ENCODE data around the gene CAPN2. TPM values are rescaled to one million over a fixed set of nuclear protein-coding genes. Genes with fewer than 3 reads are reported as not detected.

Gene CAPN2
- total RNA-seq, 2 experiments from 2014 or later, result 183 to 255 TPM

GRCh38 chr1:223683586-223684487 lies 28.5 kb upstream of the CAPN2 start:
- no peak overlapping the region for H3K4me3 Mint-ChIP-seq
- no peaks in the 10 kb centered on the region for H3K36me3 Mint-ChIP-seq
- peak; percentile 42 for ATAC-seq
- peaks cover under 1% of the 10 kb centered on the region for H3K4me1 Mint-ChIP-seq
- H3K27me3 Mint-ChIP-seq, result peaks cover 28% of the 10 kb centered on the region
- peaks cover 2% of the 10 kb centered on the region for H3K9me3 Mint-ChIP-seq (ENCODE audit: low read depth)
- peak; percentile 62 for DNase-seq
- no peak overlapping the region for H3K27ac Mint-ChIP-seq
- CTCF ChIA-PET, result interaction anchor here (0.9 to 1.4 kb wide), 6 partner anchors 19 to 550 kb away, joined by 3 to 5 read pairs (median 3); no protein-coding TSS in a partner anchor

DNA sequence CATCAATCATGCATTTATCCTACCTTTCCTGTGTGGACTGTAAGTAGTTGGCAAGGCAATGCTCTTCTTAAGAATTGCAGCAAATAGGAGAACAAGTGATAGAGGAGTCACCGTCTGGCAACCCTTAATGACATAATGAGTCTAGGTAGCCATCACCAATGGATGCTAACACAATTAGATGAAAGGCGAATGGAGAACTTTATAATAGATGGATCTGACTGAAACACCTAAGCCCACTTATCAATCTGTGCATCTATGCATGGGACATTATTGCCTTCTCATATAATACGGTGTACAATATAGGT lies 27.9 kb upstream of the CAPN2 start:
- Mint-ChIP-seq H3K27ac (no peak overlapping the region), H3K9me3 (ENCODE audit: low read depth) (peaks cover 2% of the 10 kb centered on the region), H3K36me3 (no peaks in the 10 kb centered on the region), H3K4me3 (no peak overlapping the region), H3K4me1 (peaks cover 4% of the 10 kb centered on the region), H3K27me3 (peaks cover 28% of the 10 kb centered on the region)
- ATAC-seq (no peak), DNase-seq (no peak)
- CTCF ChIA-PET, result interaction anchor here (1.1 to 1.2 kb wide), 3 partner anchors 127 to 551 kb away, joined by 3 to 5 read pairs (median 3); no protein-coding TSS in a partner anchor

DNA sequence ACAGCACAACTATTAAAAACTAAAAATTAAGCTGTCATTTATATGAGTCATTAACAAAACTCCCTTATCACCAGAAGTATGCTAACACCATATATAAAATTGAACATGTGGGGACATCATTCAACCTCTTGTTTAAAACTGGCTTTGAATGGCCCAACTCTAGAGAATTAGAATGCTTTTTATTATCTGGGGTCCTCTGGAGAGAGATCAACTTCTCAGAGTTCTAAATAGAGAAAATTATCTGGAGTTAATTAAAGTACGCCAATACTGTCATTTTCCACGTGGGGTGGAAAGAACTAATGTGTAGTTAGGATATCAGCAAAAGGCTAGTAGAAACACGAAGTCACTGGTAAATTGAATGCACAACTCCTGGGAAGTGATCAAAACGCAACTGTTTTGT lies 21.2 kb upstream of the CAPN2 start:
- no peak overlapping the region for H3K4me3 Mint-ChIP-seq
- CTCF ChIA-PET, result no interaction called here

DNA sequence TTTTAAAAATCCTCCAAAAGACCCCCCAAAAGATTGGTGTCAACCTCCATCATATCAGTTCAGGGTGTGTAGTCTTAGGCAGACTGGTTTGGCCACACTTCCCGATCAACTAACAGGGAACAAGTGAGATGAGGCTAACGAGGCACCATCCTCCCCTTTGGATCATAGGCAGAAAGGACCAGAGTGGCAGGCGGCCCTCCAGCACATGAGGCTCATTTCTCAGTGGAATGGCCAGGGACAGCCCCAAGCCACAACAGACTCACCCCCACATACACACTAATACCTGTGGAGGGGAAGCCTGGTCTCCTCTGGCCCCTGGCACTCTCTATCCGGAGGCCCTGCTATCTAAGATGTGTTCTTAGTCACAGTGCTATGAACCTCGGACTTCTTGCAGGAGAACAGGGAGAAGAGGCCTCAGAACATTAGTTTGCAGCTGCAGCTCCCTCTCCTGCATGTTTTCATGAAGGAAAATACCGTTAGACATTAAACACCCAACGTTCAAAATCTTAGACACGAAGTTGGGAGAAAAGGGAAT lies 17.3 kb upstream of the CAPN2 start:
- Mint-ChIP-seq H3K9me3 (ENCODE audit: low read depth) (no peaks in the 10 kb centered on the region), H3K36me3 (no peaks in the 10 kb centered on the region), H3K27me3 (no peaks in the 10 kb centered on the region), H3K27ac (no peak overlapping the region), H3K4me3 (no peak overlapping the region), H3K4me1 (peaks cover 10% of the 10 kb centered on the region)
- CTCF ChIA-PET, result interaction anchor here (0.9 to 2.7 kb wide), 5 partner anchors 11 to 85 kb away, joined by 3 to 37 read pairs (median 4); no protein-coding TSS in a partner anchor
- DNase-seq (no peak), ATAC-seq (no peak)

More for the DNA sequence above, 21.2 kb upstream of the CAPN2 start:
- peaks cover 4% of the 10 kb centered on the region for H3K4me1 Mint-ChIP-seq
- DNase-seq (no peak), ATAC-seq (no peak)
- H3K27ac Mint-ChIP-seq, result no peak overlapping the region
- no peaks in the 10 kb centered on the region for H3K36me3 Mint-ChIP-seq
- H3K9me3 Mint-ChIP-seq (ENCODE audit: low read depth), result peaks cover 2% of the 10 kb centered on the region
- peaks cover 12% of the 10 kb centered on the region for H3K27me3 Mint-ChIP-seq

DNA sequence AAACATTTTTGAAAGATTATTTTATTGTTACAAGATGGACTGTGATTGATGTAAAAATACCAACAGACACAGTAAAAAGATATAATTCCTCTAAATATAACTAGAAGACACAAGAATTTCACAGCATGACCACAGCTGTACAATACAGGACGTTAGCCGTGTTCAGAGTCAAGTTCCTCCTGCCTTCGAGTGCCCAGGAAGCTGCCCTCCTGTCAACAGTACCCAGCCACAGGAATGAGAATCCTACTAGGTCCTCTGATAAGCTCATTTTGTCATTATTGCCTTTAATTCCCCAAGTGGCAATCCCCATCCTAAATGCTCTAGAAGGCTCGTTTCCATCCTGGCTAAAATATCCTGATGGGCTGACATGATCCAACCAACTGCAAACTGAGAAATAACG lies 16.4 kb upstream of the CAPN2 start:
- Mint-ChIP-seq H3K9me3 (ENCODE audit: low read depth) (no peaks in the 10 kb centered on the region), H3K27ac (no peak overlapping the region), H3K4me1 (peaks cover 17% of the 10 kb centered on the region), H3K4me3 (no peak overlapping the region), H3K36me3 (no peaks in the 10 kb centered on the region), H3K27me3 (no peaks in the 10 kb centered on the region)
- CTCF ChIA-PET, result interaction anchor here (0.6 to 2.7 kb wide), 15 partner anchors 10 to 354 kb away, joined by 3 to 37 read pairs (median 4); partner anchors contain the start of gene CAPN2
- DNase-seq (no peak), ATAC-seq (no peak)

DNA sequence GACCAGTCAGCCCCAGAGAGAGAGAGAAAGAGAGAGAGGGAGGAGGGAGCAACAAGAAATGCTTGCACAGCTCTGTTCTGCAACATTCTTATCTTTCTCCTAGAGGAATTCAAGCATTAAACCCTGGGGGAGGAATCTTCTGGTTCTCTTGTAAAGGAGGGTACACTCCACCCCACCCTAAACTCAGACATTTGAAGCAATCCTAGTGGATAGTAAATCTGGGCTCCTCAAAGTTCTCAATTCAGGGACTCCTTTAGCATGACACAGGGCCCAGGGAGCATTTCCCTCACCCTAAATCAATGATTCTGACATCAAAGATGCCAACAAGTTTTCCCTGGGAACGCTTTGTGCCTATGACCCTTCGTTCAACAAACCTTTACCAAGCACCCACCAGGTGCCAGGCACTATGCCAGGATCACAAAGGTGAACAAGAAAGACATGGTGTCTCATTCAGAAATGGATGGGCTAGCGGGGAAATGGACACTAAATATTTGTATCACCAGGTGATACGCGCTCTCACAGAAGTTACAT lies 11.9 kb upstream of the CAPN2 start:
- DNase-seq (no peak), ATAC-seq (no peak)
- Mint-ChIP-seq H3K4me3 (no peak overlapping the region), H3K36me3 (no peaks in the 10 kb centered on the region), H3K27ac (no peak overlapping the region), H3K9me3 (ENCODE audit: low read depth) (no peaks in the 10 kb centered on the region), H3K4me1 (peaks cover 38% of the 10 kb centered on the region), H3K27me3 (no peaks in the 10 kb centered on the region)
- CTCF ChIA-PET, result interaction anchor here (1.1 to 4.8 kb wide), 5 partner anchors 10 to 144 kb away, joined by 3 to 76 read pairs (median 3); no protein-coding TSS in a partner anchor

DNA sequence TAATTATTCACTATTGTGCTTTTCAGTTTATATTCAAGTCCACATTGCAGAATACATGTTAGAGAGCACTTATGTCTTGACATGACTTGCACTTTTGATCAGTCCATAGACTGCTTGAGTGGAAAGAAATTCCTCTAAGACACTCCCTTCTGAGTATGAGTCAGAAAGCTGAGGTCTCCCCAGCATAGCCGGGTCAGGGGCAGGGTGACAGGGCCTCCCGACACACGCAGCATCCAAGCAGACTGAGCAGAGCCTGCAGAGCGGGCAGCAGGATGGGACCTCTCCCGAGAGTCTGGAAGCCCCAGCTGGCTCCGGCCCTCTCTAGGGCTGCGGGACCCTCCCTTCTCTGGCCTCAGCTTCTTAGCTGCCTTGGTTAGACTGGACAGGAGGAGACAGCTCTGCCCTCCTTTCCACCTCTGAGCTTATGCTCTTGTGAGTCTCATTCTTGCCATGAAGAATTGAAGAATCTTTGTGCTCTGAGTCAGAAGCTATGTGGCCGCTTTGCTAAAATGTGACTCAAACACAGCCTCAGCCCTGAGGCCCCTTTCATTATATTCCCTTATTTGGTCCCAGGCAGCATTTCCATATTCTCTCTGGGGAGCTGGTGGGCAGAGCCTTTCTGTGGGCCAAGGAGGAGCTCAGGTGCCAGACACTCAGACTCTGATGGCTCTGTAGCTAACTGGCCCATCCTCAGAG lies 11.2 kb upstream of the CAPN2 start:
- DNase-seq (no peak), ATAC-seq (peak; percentile 56)
- Mint-ChIP-seq H3K4me1 (peaks cover 38% of the 10 kb centered on the region), H3K36me3 (no peaks in the 10 kb centered on the region), H3K4me3 (no peak overlapping the region), H3K9me3 (ENCODE audit: low read depth) (no peaks in the 10 kb centered on the region), H3K27ac (no peak overlapping the region), H3K27me3 (no peaks in the 10 kb centered on the region)
- CTCF ChIA-PET, result interaction anchor here (1.0 to 4.8 kb wide), 7 partner anchors 10 to 143 kb away, joined by 3 to 76 read pairs (median 3); partner anchors contain the start of gene CAPN2

GRCh38 chr1:223702735-223703667 lies 9.3 kb upstream of the CAPN2 start:
- DNase-seq (no peak), ATAC-seq (peak; percentile 34)
- CTCF ChIA-PET, result interaction anchor here (0.6 to 4.8 kb wide), 3 partner anchors 26 to 46 kb away, joined by 3 to 76 read pairs (median 5); no protein-coding TSS in a partner anchor
- H3K36me3 Mint-ChIP-seq, result no peaks in the 10 kb centered on the region
- H3K27ac Mint-ChIP-seq, result no peak overlapping the region
- peaks cover 45% of the 10 kb centered on the region for H3K4me1 Mint-ChIP-seq
- no peak overlapping the region for H3K4me3 Mint-ChIP-seq
- H3K9me3 Mint-ChIP-seq (ENCODE audit: low read depth), result no peaks in the 10 kb centered on the region
- H3K27me3 Mint-ChIP-seq, result no peaks in the 10 kb centered on the region

GRCh38 chr1:223703668-223704013 lies 8.7 kb upstream of the CAPN2 start:
- no peak for ATAC-seq
- DNase-seq, result no peak
- no peaks in the 10 kb centered on the region for H3K9me3 Mint-ChIP-seq (ENCODE audit: low read depth)
- H3K4me1 Mint-ChIP-seq, result peaks cover 41% of the 10 kb centered on the region
- H3K27me3 Mint-ChIP-seq, result no peaks in the 10 kb centered on the region
- H3K27ac Mint-ChIP-seq, result no peak overlapping the region
- no peaks in the 10 kb centered on the region for H3K36me3 Mint-ChIP-seq
- H3K4me3 Mint-ChIP-seq, result no peak overlapping the region
- CTCF ChIA-PET, result interaction anchor here (0.6 to 5.7 kb wide), 2 partner anchors 26 to 45 kb away, joined by 5 to 41 read pairs; no protein-coding TSS in a partner anchor

GRCh38 chr1:223704921-223705878 lies 7.1 kb upstream of the CAPN2 start:
- CTCF ChIA-PET, result interaction anchor here (1.1 to 5.7 kb wide), 3 partner anchors 10 to 85 kb away, joined by 3 to 41 read pairs (median 4); no protein-coding TSS in a partner anchor
- DNase-seq (no peak), ATAC-seq (no peak)
- no peaks in the 10 kb centered on the region for H3K9me3 Mint-ChIP-seq (ENCODE audit: low read depth)
- H3K27ac Mint-ChIP-seq, result no peak overlapping the region
- no peaks in the 10 kb centered on the region for H3K27me3 Mint-ChIP-seq
- peaks cover 41% of the 10 kb centered on the region for H3K4me1 Mint-ChIP-seq
- no peaks in the 10 kb centered on the region for H3K36me3 Mint-ChIP-seq
- no peak overlapping the region for H3K4me3 Mint-ChIP-seq

DNA sequence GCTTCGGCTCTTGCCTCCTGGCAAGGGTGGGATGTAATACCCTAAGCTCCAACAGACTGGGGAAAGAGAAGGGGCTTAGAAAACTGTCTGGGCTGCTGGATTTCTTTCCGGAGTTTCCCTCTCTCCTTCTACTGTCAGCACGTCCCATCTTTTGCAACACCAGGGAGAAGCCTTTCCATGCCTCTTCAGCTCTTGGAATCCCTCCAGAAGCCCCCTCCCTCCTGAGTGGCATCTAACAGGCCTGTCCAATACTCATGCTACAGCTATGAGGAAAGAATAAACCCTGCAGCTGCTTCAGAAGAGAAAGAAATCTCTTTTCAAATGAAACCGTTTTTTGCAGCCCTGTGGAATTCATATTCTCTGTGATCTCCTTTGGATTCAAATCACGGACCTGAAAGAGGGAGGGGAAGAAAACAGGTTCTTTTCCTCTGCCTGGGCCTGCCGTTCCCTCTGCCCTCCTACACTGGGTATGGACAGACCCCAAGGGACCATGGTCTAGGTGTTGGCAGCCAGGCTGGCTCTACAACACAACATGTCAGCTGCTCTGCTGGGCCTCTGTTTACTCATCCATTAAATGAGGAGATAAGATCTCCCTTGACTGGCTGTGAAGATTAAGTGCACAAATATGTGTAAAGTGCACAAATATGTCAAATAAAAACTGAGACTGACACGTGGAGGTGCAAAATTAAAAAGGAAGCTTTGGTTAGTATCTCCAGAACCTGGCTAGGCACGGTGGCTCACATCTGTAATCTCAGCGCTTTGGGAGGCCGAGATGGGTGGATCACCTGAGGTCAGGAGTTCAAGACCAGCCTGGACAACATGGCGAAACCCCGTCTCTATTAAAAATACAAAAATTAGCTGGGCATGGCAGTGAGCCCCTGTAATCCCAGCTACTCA lies 6.0 kb upstream of the CAPN2 start:
- Mint-ChIP-seq H3K4me1 (peaks cover 35% of the 10 kb centered on the region), H3K4me3 (no peak overlapping the region), H3K9me3 (ENCODE audit: low read depth) (no peaks in the 10 kb centered on the region), H3K27me3 (no peaks in the 10 kb centered on the region), H3K36me3 (no peaks in the 10 kb centered on the region), H3K27ac (no peak overlapping the region)
- CTCF ChIA-PET, result interaction anchor here (1.1 to 5.7 kb wide), 3 partner anchors 11 to 84 kb away, joined by 3 to 41 read pairs (median 4); no protein-coding TSS in a partner anchor
- no peak for ATAC-seq
- DNase-seq, result no peak
